Colonic mucosa (tissue), 4 donors: ENCODE results near the gene SAFB. TPM values are rescaled to one million over a fixed set of nuclear protein-coding genes. Genes with fewer than 3 reads are reported as not detected.

Source experiments
- DNase-seq: peaks from one replicate; pipeline ENCODE4 v3.0.0-alpha.2; 2020
- H3K27ac ChIP-seq: fragments of 200-600 bp; one replicate; pipeline ENCODE4 v1.8.0; 2021
- H3K27me3 ChIP-seq: fragments of 200-600 bp; one replicate; pipeline ENCODE4 v1.8.0; 2021
- H3K36me3 ChIP-seq: fragments of 200-600 bp; one replicate; pipeline ENCODE4 v1.8.0; 2021
- H3K4me1 ChIP-seq: fragments of 200-600 bp; one replicate; pipeline ENCODE4 v1.8.0; 2021; ENCODE audit warnings: mild to moderate bottlenecking
- H3K4me3 ChIP-seq: fragments of 200-600 bp; one replicate; pipeline ENCODE4 v1.8.0; 2021
- H3K9ac ChIP-seq, 2 donors: one replicate each; pipeline ENCODE4 v1.7.0; 2013; ENCODE audit warnings: control low read depth in 2 of 2, low read depth in 2 of 2, low read length in 2 of 2
- H3K9me3 ChIP-seq: fragments of 200-600 bp; one replicate; pipeline ENCODE4 v1.8.0; 2021
- CTCF ChIP-seq: fragments of 200-600 bp; IDR thresholded peaks from one replicate; pipeline ENCODE4 v1.8.0; 2022; ENCODE audit warnings: antibody characterized with exemption, mild to moderate bottlenecking
- intact Hi-C: fragments of 100-400 bp; cut with DNase I; formaldehyde crosslinking; loops from one replicate; pipeline ENCODE4 v1.14.1; 2022
- total RNA-seq, 2 donors: library from RNA; stranded (reverse); fragmentation: NEBNext Ultra II Directional in 1 of 2; extraction: Animal tissue kit (Norgen Biotek cat#: 25700) in 1 of 2; gene quantifications; one replicate each; pipeline ENCODE4 v1.2.1, GENCODE V29; 2021
- donor health status: healthy.
- donor health status: DM: no; HTN: no; CAD: no.
- donor health status: DM: no; HTN: no; CAD: no.

The SAFB gene
- total RNA-seq, 2 donors from 2014 or later, result 56.1 to 120 TPM

- H3K9me3 ChIP-seq, result no peaks in the 10 kb centered on the region
- intact Hi-C loops, result no loop called here
- peak overlapping the region; percentile 89 for H3K4me3 ChIP-seq
- peaks cover 20% of the 10 kb centered on the region for H3K36me3 ChIP-seq
- TF ChIP-seq CTCF, result no peak
- peak overlapping the region in 1 of 2 donors; percentile 98 for H3K9ac ChIP-seq
- peaks cover 9% of the 10 kb centered on the region for H3K4me1 ChIP-seq
- H3K27ac ChIP-seq, result no peak overlapping the region
- DNase-seq, result no peak
- no peaks in the 10 kb centered on the region for H3K27me3 ChIP-seq
Observed at GRCh38 chr19:5624741-5625278, 1.9 kb downstream of the SAFB start.

- Histone ChIP-seq H3K36me3 (peaks cover 20% of the 10 kb centered on the region), H3K27ac (no peak overlapping the region), H3K9ac (no peak overlapping the region), H3K4me3 (no peak overlapping the region), H3K27me3 (no peaks in the 10 kb centered on the region), H3K9me3 (no peaks in the 10 kb centered on the region), H3K4me1 (peaks cover 6% of the 10 kb centered on the region)
- TF ChIP-seq CTCF, result no peak
- DNase-seq, result no peak
- intact Hi-C loops, result no loop called here
Observed at GRCh38 chr19:5625641-5626040, 2.8 kb downstream of the SAFB start.

GRCh38 chr19:5627395-5627904 lies 4.6 kb downstream of the SAFB start:
- no peak for TF ChIP-seq CTCF
- H3K36me3 ChIP-seq, result peaks cover 20% of the 10 kb centered on the region
- H3K9ac ChIP-seq, result no peak overlapping the region
- intact Hi-C loops, result no loop called here
- peaks cover 7% of the 10 kb centered on the region for H3K4me1 ChIP-seq
- H3K27me3 ChIP-seq, result no peaks in the 10 kb centered on the region
- H3K9me3 ChIP-seq, result no peaks in the 10 kb centered on the region
- peak; percentile 56 for DNase-seq
- no peak overlapping the region for H3K27ac ChIP-seq
- H3K4me3 ChIP-seq, result no peak overlapping the region

GRCh38 chr19:5628461-5628860 lies 5.6 kb downstream of the SAFB start:
- no peak overlapping the region for H3K27ac ChIP-seq
- H3K9me3 ChIP-seq, result no peaks in the 10 kb centered on the region
- intact Hi-C loops, result no loop called here
- no peaks in the 10 kb centered on the region for H3K27me3 ChIP-seq
- H3K36me3 ChIP-seq, result peaks cover 20% of the 10 kb centered on the region
- H3K9ac ChIP-seq, result no peak overlapping the region
- no peak overlapping the region for H3K4me3 ChIP-seq
- H3K4me1 ChIP-seq, result peaks cover 13% of the 10 kb centered on the region
- DNase-seq, result no peak
- no peak for TF ChIP-seq CTCF

GRCh38 chr19:5628919-5629481 lies 6.1 kb downstream of the SAFB start:
- Histone ChIP-seq H3K9me3 (no peaks in the 10 kb centered on the region), H3K36me3 (peaks cover 20% of the 10 kb centered on the region), H3K27me3 (no peaks in the 10 kb centered on the region), H3K9ac (no peak overlapping the region), H3K4me3 (no peak overlapping the region), H3K27ac (no peak overlapping the region), H3K4me1 (peaks cover 13% of the 10 kb centered on the region)
- TF ChIP-seq CTCF, result no peak
- intact Hi-C loops, result no loop called here
- no peak for DNase-seq
